ENCODE data around the gene HSPA12B. TPM values are rescaled to one million over a fixed set of nuclear protein-coding genes. Genes with fewer than 3 reads are reported as not detected.

HSPA12B gene
- total and polyA plus RNA-seq, 2 of the 13 experiments (the other 11 are each of a cell fraction or from before 2014, with no cell fraction given) = 0.01 TPM; not detected in 1

DNA sequence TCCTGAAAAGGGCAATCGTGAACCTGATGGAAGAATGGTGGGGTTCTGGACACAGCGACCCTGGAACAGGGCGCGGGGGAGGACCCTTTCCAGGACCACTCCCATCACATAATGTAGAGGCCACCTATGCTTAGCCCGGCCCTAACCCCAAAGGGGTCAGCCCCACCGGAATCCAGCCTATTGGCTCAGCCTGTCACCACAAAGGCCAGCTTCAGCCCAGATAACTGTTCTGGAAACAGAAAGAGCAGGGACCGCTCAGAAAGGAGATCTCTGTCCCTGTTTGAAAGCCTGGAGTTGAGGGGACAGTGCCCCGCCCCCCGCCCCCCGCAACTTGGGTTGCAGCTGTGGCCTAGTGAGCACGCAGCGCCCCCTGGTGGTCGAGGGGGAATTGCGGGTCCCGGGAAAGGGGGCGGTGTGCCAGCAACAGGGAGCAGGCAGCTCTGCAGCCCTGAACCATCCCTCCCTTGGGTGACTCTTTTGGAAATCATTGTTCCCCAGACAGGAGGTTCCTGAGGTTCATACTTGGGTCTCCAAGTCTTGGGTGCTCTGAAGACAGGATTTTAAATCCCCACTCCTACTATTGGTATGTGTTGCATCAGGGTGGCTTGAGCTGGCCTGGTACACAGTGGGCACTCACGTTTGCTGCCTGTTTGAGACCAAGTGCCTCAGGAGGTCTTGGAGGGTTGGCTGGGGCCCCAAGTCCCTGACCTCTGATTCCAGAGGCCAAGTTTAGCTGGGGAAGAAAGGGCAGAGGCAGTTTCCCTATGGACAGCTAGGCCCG is 21.6 kb upstream of the HSPA12B start (continued):
- TF ChIP-seq ZNF407 (CRISPR knock-in tag; IDR thresholded peaks at IDR 0.05; ENCODE audit: not compliant biosample characterization) = peak; percentile 61
- no peak; the same call in 1 of the 2 replicates for TF ChIP-seq ZNF224 (CRISPR knock-in tag; IDR thresholded peaks at IDR 0.05)
- TF ChIP-seq, protein P1, sequence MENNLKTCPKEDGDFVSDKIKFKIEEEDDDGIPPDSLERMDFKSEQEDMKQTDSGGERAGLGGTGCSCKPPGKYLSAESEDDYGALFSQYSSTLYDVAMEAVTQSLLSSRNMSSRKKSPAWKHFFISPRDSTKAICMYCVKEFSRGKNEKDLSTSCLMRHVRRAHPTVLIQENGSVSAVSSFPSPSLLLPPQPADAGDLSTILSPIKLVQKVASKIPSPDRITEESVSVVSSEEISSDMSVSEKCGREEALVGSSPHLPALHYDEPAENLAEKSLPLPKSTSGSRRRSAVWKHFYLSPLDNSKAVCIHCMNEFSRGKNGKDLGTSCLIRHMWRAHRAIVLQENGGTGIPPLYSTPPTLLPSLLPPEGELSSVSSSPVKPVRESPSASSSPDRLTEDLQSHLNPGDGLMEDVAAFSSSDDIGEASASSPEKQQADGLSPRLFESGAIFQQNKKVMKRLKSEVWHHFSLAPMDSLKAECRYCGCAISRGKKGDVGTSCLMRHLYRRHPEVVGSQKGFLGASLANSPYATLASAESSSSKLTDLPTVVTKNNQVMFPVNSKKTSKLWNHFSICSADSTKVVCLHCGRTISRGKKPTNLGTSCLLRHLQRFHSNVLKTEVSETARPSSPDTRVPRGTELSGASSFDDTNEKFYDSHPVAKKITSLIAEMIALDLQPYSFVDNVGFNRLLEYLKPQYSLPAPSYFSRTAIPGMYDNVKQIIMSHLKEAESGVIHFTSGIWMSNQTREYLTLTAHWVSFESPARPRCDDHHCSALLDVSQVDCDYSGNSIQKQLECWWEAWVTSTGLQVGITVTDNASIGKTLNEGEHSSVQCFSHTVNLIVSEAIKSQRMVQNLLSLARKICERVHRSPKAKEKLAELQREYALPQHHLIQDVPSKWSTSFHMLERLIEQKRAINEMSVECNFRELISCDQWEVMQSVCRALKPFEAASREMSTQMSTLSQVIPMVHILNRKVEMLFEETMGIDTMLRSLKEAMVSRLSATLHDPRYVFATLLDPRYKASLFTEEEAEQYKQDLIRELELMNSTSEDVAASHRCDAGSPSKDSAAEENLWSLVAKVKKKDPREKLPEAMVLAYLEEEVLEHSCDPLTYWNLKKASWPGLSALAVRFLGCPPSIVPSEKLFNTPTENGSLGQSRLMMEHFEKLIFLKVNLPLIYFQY (CRISPR knock-in tag; IDR thresholded peaks at IDR 0.05; ENCODE audit: borderline replicate concordance) = no peak
- TF ChIP-seq DNMT3B (CRISPR knock-in tag; conservative IDR thresholded peaks at IDR 0.05) = peak; percentile 66; the same call in 1 of the 2 replicates
- no peak for TF ChIP-seq ZNF329 (CRISPR knock-in tag; IDR thresholded peaks at IDR 0.05; ENCODE audit: low read depth)
- TF ChIP-seq, protein P2, sequence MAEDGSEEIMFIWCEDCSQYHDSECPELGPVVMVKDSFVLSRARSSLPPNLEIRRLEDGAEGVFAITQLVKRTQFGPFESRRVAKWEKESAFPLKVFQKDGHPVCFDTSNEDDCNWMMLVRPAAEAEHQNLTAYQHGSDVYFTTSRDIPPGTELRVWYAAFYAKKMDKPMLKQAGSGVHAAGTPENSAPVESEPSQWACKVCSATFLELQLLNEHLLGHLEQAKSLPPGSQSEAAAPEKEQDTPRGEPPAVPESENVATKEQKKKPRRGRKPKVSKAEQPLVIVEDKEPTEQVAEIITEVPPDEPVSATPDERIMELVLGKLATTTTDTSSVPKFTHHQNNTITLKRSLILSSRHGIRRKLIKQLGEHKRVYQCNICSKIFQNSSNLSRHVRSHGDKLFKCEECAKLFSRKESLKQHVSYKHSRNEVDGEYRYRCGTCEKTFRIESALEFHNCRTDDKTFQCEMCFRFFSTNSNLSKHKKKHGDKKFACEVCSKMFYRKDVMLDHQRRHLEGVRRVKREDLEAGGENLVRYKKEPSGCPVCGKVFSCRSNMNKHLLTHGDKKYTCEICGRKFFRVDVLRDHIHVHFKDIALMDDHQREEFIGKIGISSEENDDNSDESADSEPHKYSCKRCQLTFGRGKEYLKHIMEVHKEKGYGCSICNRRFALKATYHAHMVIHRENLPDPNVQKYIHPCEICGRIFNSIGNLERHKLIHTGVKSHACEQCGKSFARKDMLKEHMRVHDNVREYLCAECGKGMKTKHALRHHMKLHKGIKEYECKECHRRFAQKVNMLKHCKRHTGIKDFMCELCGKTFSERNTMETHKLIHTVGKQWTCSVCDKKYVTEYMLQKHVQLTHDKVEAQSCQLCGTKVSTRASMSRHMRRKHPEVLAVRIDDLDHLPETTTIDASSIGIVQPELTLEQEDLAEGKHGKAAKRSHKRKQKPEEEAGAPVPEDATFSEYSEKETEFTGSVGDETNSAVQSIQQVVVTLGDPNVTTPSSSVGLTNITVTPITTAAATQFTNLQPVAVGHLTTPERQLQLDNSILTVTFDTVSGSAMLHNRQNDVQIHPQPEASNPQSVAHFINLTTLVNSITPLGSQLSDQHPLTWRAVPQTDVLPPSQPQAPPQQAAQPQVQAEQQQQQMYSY (CRISPR knock-in tag; IDR thresholded peaks at IDR 0.05) = no peak
- no peak for TF ChIP-seq SRSF4 (IDR thresholded peaks at IDR 0.05; ENCODE audit: low read depth, low read length, poor library complexity, severe bottlenecking)
- no peak for TF ChIP-seq ZNF503 (CRISPR knock-in tag; IDR thresholded peaks at IDR 0.05)
- TF ChIP-seq ZNF570 (CRISPR knock-in tag; IDR thresholded peaks at IDR 0.05; ENCODE audit: borderline replicate concordance) = no peak

All from HepG2 (cell line).